Endothelial cell of hepatic sinusoid (primary cell): Measurements from ENCODE around the gene POLN.

Experiments used
- in situ Hi-C: cut with HindIII; loops from 2 replicates; pipeline ENCODE4 v1.10.0; 2017; ENCODE audit warnings: low sequenced_read_pairs

The POLN gene

DNA sequence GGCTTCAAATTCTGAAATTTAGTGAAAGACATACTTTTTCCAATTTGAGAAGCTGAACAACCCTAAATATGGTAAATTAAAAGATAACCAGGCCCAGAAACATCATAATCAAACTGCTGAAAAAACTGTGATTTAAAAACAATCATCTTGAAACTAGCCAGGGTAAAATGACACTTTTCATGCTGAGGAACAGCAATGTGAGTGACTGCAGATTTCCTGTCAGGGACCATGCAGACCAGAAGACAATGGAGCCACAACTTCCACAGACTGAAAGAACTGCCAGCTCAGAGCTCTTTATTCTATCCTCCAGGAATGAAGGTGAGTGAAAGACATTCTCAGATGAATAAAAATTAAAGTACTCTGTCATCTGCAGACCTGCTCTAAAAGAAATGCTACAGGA lies 109.5 kb downstream of the POLN start:
- in situ Hi-C loops: no loop called here

DNA sequence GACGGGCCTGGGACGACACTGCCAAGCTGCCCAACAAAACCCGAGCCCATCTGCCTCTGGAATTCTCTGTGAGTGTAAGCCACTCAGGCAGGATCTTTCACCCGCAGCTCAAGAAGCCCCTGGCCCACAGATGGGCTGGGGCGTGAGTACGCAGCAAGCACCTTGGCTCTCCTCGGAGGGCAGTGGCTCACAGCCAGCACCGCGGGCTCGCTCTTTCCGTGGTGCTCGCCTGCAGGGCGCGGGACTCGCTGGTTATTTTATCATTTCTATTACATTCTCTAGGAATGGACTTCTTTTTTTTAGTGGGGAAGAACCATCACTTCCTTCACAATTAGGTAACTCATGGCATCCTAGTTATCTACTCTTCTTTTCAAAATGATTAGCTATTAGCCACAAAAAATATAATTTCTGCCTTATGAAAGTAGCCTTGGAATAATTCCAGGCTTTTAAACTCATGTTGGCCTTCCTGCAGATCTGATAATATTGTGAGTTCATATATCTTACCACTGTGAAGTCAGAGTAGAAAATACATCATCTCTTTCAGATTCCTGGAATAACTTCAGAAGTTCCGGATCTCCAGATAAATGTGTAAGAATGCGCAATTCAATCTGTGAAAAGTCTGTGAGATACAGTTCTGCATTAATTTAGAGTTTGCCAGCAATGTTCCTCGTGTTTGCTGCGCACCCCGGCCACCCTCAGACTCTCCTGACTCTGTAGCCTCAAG lies 114.2 kb downstream of the POLN start:
- in situ Hi-C loops: no loop called here

- in situ Hi-C loops: no loop called here
Measured at GRCh38 chr4:2126309-2127043, 115.4 kb downstream of the POLN start.

DNA sequence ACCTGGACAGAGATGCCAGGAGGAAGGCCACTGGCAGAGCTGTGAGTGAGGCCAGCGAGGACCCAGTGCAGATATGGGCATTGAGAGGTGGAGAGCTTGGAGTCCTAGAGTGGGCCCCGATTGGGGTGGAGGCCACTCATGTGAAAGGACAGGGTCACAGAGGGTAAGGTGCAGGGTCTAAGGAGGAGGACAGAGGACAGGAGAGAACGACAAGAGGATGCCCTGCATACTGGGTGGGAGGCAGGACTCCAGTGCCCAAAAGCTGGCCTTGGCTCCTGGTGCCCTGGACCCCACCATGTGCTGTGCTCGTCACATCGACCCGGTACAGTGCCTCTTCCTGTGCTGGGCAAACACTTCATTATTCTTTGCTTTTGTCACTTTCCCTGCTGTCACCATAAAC lies 116.1 kb downstream of the POLN start:
- in situ Hi-C loops: no loop called here

- in situ Hi-C loops: no loop called here
Measured at GRCh38 chr4:2125023-2125422, 116.9 kb downstream of the POLN start.

GRCh38 chr4:2116687-2117400 lies 125.1 kb downstream of the POLN start:
- in situ Hi-C loops: no loop called here

GRCh38 chr4:2105559-2105958 lies 136.4 kb downstream of the POLN start:
- in situ Hi-C loops: loop anchor here (5.0 kb wide), 1 partner anchor 43 kb away; no protein-coding TSS in a partner anchor

- in situ Hi-C loops: loop anchor here (5.0 kb wide), 1 partner anchor 42 kb away; no protein-coding TSS in a partner anchor
Measured at GRCh38 chr4:2104556-2105345, 137.2 kb downstream of the POLN start.

GRCh38 chr4:2103843-2104547 lies 137.9 kb downstream of the POLN start:
- in situ Hi-C loops: no loop called here

GRCh38 chr4:2103127-2103842 lies 138.6 kb downstream of the POLN start:
- in situ Hi-C loops: no loop called here

GRCh38 chr4:2102045-2102883 lies 139.7 kb downstream of the POLN start:
- in situ Hi-C loops: no loop called here

- in situ Hi-C loops: no loop called here
Measured at GRCh38 chr4:2101346-2102044, 140.4 kb downstream of the POLN start.

DNA sequence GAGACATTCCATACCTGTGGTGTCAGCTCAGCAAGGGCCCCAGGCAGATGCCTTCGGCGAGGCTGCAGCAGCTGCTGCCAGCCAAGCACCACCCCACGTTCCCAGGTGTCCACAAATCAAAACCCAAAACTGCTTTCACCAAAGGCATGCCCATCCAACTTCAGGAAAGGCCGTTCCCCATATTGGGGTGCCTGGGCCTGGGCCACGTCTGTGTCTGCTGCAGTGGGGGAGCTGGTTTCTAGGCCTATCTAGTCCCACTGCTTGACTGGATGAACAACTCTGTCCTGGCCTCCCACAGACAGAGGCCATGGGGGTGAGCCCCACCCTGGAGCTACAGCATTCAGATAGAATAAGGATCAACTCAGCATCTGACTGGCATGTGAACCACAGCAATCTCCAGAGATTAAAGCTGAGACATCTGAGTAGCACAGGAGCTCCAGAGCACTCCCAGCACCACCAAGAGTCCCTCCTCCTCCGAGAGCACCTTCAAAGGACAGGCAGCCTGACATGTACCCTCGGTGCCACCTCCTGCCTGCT lies 145.8 kb downstream of the POLN start:
- in situ Hi-C loops: no loop called here

GRCh38 chr4:2095236-2096072 lies 146.5 kb downstream of the POLN start:
- in situ Hi-C loops: no loop called here

- in situ Hi-C loops: loop anchor here (5.0 kb wide), 1 partner anchor 43 kb away; no protein-coding TSS in a partner anchor
Measured at GRCh38 chr4:2094545-2094944, 147.4 kb downstream of the POLN start.

DNA sequence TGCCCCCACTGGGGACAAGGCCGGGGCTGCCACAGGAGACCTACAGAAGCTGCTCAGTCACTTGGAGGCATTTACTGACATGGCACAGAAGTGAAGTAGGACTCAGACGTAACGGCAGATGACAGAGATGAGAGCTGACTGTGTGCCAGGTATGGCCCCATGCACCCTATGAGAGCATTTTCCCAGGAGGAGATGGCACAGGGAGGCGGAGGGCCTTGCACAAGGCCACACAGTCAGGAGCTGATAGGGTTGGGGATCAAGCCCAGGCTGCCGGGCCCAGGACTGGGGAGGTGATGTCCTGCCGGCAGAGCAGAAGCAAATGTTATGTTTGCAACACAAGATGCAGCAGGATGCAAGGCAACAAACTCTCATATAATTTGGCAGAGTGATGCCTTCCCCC lies 148.7 kb downstream of the POLN start:
- in situ Hi-C loops: loop anchor here (5.0 kb wide), 1 partner anchor 44 kb away; no protein-coding TSS in a partner anchor

GRCh38 chr4:2092669-2093053 lies 149.3 kb downstream of the POLN start:
- in situ Hi-C loops: loop anchor here (5.0 kb wide), 1 partner anchor 45 kb away; no protein-coding TSS in a partner anchor
